ENCODE results near the gene RCAN2. TPM values are rescaled to one million over a fixed set of nuclear protein-coding genes. Genes with fewer than 3 reads are reported as not detected.

The RCAN2 gene
- total and polyA plus RNA-seq, 2 donors (not counting 1 experiment from before 2014, with no cell fraction given): not detected

DNA sequence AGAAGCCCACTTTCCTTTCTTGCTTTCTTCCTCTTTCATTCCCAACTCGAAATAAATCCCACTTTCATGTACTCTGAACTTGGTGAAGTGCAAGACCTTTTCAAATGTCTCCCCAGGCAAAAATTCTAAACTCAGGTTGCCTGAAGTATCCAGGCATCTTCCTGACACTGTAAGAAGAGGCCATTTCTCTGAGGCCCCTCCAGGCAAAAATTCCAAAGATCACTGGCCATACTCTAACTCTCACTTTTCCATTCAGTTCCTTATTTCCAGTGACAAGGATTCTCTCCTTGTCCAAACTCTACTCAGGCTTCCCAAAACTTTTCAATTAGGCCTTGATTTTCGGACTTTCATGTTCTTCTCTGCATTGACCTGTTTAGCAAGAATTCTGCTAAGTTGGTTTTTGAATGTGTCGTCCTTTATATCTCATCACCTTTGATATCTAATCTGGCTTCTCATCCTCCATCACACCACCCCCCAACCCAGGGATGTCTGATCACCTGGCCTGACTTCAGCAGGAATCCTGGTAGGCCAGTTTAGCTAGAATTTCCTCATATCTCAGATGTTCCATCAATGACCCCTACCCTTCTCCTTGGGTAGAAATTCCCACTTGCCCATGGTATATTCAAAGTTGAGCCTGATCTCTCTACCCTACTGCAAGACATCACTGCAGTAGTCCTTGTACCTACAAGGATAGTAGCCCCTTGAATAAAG lies 124.9 kb downstream of the RCAN2 start:
- Mint-ChIP-seq H3K4me1 (peaks cover 9% of the 10 kb centered on the region), H3K27me3 (no peaks in the 10 kb centered on the region), H3K9me3 (ENCODE audit: insufficient read depth) (no peaks in the 10 kb centered on the region), H3K27ac (no peak overlapping the region), H3K4me3 (no peak overlapping the region)
- H3K36me3 ChIP-seq (replicated peaks in 1 of 2; ENCODE audit: control extremely low read depth in 1 of 2, control insufficient read depth in 1 of 2, extremely low read depth in 1 of 2, insufficient read depth in 2 of 2, low read length in 1 of 2): no peaks in the 10 kb centered on the region
- ChIA-PET CTCF (no interaction called here), POLR2A (no interaction called here)
- H2AFZ ChIP-seq (ENCODE audit: insufficient read depth, low read depth, low read length, poor library complexity, severe bottlenecking): no peak overlapping the region
- no peak overlapping the region for H3K4me2 ChIP-seq (replicated peaks; ENCODE audit: low read depth, low read length, poor library complexity, severe bottlenecking)
- TF ChIP-seq, protein P1, sequence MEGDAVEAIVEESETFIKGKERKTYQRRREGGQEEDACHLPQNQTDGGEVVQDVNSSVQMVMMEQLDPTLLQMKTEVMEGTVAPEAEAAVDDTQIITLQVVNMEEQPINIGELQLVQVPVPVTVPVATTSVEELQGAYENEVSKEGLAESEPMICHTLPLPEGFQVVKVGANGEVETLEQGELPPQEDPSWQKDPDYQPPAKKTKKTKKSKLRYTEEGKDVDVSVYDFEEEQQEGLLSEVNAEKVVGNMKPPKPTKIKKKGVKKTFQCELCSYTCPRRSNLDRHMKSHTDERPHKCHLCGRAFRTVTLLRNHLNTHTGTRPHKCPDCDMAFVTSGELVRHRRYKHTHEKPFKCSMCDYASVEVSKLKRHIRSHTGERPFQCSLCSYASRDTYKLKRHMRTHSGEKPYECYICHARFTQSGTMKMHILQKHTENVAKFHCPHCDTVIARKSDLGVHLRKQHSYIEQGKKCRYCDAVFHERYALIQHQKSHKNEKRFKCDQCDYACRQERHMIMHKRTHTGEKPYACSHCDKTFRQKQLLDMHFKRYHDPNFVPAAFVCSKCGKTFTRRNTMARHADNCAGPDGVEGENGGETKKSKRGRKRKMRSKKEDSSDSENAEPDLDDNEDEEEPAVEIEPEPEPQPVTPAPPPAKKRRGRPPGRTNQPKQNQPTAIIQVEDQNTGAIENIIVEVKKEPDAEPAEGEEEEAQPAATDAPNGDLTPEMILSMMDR (IDR thresholded peaks at IDR 0.05): no peak
- no peak for TF ChIP-seq EZH2 (IDR thresholded peaks at IDR 0.05; ENCODE audit: borderline replicate concordance, insufficient read depth, low read depth, low read length, poor library complexity, severe bottlenecking)
- H4K20me1 ChIP-seq (ENCODE audit: control insufficient read depth, insufficient read depth, low read length, poor library complexity, severe bottlenecking): no peaks in the 10 kb centered on the region
- no peaks in the 10 kb centered on the region for H3K9me3 ChIP-seq (ENCODE audit: control extremely low read depth in 1 of 3, control insufficient read depth in 2 of 3, insufficient read depth in 1 of 3, low read length in 2 of 3)
- no peak for DNase-seq
- no peak overlapping the region for H3K9ac ChIP-seq (ENCODE audit: low read length)
- H3K79me2 ChIP-seq (ENCODE audit: control insufficient read depth, insufficient read depth, low read length): no peaks in the 10 kb centered on the region
- H3K4me1 ChIP-seq (ENCODE audit: control insufficient read depth in 2 of 2, insufficient read depth in 2 of 2, low read length in 2 of 2): peaks cover 3 to 9% of the 10 kb centered on the region in 2 donors
- no peak for ATAC-seq (ENCODE audit: low read depth)
- H3K27me3 ChIP-seq (replicated peaks in 1 of 4; ENCODE audit: control extremely low read depth in 1 of 4, control insufficient read depth in 3 of 4, insufficient read depth in 4 of 4, low read length in 3 of 4): no peaks in the 10 kb centered on the region
- no peak overlapping the region for H3K27ac ChIP-seq (ENCODE audit: low read length in 2 of 2)
- intact Hi-C loops (cut with micrococcal nuclease): no loop called here
- 58% methylated on average over 1 of the region's 3 CpGs for WGBS (ENCODE audit: insufficient coverage)
- H3K4me3 ChIP-seq (ENCODE audit: control extremely low read depth in 1 of 5, extremely low read depth in 1 of 5, insufficient read depth in 1 of 5, low read depth in 2 of 5, low read length in 4 of 5): no peak overlapping the region

DNA sequence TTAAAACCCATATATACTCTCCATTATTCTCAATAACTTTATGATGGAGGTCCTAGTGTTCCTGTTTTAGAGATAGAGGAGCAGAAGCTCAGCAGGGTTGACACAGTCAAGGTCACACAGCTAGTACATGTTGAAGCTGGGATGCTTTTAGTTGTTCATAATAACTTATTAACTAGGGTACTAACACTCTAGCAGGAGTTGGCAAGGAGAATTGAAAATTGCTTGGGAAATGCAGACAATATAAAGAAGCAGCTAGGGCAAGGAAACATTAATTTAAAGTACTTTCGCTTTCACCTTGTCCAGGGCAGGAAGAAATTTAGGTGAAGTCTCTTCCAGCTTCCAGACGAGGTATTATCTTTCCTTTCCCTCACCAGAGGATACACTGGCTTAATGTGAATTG lies 133.7 kb downstream of the RCAN2 start:
- peak overlapping the region; percentile 47 for H3K27ac Mint-ChIP-seq
- CTCF ChIA-PET: interaction anchor here (2.0 kb wide), 1 partner anchor 53 kb away, joined by 6 read pairs; no protein-coding TSS in a partner anchor
- no peak overlapping the region for H3K27ac ChIP-seq (ENCODE audit: low read length in 2 of 2)
- H3K36me3 ChIP-seq (replicated peaks in 1 of 2; ENCODE audit: control extremely low read depth in 1 of 2, control insufficient read depth in 1 of 2, extremely low read depth in 1 of 2, insufficient read depth in 2 of 2, low read length in 1 of 2): no peaks in the 10 kb centered on the region
- peaks cover 15% of the 10 kb centered on the region for H3K4me1 Mint-ChIP-seq
- TF ChIP-seq, protein P1 (IDR thresholded peaks at IDR 0.05): no peak
- no peak for TF ChIP-seq EZH2 (IDR thresholded peaks at IDR 0.05; ENCODE audit: borderline replicate concordance, insufficient read depth, low read depth, low read length, poor library complexity, severe bottlenecking)
- no peaks in the 10 kb centered on the region for H3K79me2 ChIP-seq (ENCODE audit: control insufficient read depth, insufficient read depth, low read length)
- H3K4me3 Mint-ChIP-seq: peak overlapping the region; percentile 85
- POLR2A ChIA-PET: no interaction called here
- intact Hi-C loops (cut with micrococcal nuclease): no loop called here
- no CpG with 5 or more reads among the region's 2 CpGs for WGBS (ENCODE audit: insufficient coverage)
- no peak for DNase-seq
- H3K27me3 Mint-ChIP-seq: peaks cover 3% of the 10 kb centered on the region
- H3K9me3 ChIP-seq (ENCODE audit: control extremely low read depth in 1 of 3, control insufficient read depth in 2 of 3, insufficient read depth in 1 of 3, low read length in 2 of 3): no peaks in the 10 kb centered on the region
- peak overlapping the region in 3 of 5 experiments; percentile 10 to 38 (median 13) for H3K4me3 ChIP-seq (ENCODE audit: control extremely low read depth in 1 of 5, extremely low read depth in 1 of 5, insufficient read depth in 1 of 5, low read depth in 2 of 5, low read length in 4 of 5)
- H3K4me1 ChIP-seq (ENCODE audit: control insufficient read depth in 2 of 2, insufficient read depth in 2 of 2, low read length in 2 of 2): peaks cover 0 to 5% of the 10 kb centered on the region in 2 donors
- H3K9me3 Mint-ChIP-seq (ENCODE audit: insufficient read depth): no peaks in the 10 kb centered on the region
- peak overlapping the region; percentile 34 for H3K4me2 ChIP-seq (replicated peaks; ENCODE audit: low read depth, low read length, poor library complexity, severe bottlenecking)
- peak overlapping the region; percentile 30 for H3K9ac ChIP-seq (ENCODE audit: low read length)
- ATAC-seq (ENCODE audit: low read depth): no peak
- H3K27me3 ChIP-seq (replicated peaks in 1 of 4; ENCODE audit: control extremely low read depth in 1 of 4, control insufficient read depth in 3 of 4, insufficient read depth in 4 of 4, low read length in 3 of 4): no peaks in the 10 kb centered on the region
- no peaks in the 10 kb centered on the region for H4K20me1 ChIP-seq (ENCODE audit: control insufficient read depth, insufficient read depth, low read length, poor library complexity, severe bottlenecking)
- H2AFZ ChIP-seq (ENCODE audit: insufficient read depth, low read depth, low read length, poor library complexity, severe bottlenecking): peak overlapping the region; percentile 56

All from B cell (primary cell).